ENCODE measurements around the gene SLX4.
"Not testable (repeated sequence)": the region's sequence is repeated elsewhere in the genome, so short reads cannot be mapped to it uniquely, and the experiment has no call there.

Gene SLX4

DNA sequence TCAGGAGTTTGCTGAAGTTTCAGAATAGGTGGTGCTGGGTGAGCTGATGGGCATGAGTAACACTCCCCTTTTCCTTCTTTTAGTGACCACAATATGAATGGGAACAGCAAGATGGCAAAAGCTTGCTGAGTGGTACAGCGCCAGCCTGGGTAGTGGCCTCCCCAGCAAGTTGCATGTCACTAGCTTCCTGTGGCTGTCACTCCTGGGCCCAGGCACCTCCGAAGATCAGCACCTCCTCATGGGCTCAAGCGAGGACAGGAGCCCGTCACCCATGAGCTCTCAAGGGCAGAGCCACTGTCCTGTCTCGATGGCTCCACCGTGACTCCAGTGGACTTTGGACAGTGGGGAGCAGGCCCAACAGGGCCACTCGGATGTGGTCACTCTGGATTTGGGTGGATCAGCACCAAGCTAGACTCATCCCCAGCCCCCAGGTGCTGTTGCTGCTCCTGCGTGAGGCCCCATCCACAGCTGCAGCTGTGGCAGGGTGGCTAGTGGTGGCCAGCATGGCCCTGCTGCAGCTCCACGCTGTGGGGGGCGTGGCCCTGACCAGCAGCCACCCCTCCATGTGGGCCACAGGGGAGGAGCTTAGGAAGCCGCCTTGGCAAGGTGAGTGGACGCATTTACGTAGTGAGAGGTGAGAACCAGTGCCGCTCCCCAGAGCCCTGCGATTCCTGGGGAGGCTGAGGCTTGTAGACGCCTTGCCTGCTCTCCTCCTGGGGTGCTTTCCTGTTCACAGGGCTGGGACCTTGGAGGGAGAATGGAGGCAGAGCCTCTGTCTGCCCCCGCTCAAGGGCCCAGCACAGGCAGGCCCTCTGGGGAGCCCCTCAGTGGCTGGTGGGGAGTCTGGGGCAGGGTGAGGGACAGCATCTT, 29.5 kb upstream of the SLX4 start:
- no peak for DNase-seq (ENCODE audit: low read depth)

DNA sequence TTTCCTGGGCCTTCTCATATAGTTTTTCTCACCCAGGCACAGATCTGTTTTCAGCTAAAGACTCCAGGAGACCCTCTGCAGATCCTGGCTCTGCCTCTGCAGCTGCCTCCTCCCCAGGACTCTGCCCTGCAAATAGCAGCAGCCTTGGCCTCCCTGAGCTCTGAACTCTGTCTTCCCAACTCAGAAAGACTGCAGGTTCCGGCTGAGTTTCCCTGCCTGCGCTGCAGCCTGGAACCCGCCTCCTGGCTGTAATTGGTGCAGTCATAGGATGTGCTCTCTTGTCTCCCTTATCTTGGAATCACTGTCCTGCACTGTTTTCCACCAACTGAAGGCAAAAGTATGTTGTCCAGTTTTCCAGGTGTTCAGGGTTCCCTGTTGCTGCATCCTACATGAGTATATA, 28.8 kb upstream of the SLX4 start:
- no peak for DNase-seq (ENCODE audit: low read depth)

DNA sequence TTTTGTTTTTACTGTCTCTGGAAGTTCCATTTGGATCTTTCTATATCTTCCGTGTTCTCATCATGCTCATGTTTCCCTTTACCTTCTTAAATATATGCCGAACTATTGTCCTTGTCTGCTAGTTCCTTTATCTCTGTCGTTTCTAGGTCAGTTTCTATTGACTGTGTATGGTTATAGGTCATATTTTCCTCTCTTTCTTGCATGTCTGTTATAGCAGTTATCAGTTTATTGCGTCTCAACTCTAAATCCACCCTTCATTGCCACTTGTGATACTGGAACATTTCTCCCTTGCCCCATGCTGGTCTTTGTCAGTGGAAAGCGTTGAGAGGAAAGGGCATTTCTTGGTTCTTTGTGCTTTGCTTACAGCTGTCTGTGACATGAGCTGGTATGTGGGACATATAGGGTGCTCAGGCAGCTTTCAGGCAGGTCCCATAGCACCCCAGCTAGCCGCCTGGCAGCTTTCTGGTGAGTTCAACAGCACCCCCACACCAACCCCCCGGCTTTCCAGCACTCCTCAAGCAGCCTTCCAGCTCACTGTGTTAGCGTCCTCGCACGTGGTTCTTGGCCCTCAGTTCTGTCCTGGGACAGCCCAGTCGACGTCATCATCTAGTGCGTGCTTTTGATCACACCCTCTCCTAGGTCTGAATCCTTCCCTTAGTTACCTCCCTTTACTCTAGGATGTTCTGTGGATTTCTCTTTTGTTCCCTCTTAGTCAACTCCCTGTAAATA, 27.7 kb upstream of the SLX4 start:
- DNase-seq (ENCODE audit: low read depth) = no peak

DNA sequence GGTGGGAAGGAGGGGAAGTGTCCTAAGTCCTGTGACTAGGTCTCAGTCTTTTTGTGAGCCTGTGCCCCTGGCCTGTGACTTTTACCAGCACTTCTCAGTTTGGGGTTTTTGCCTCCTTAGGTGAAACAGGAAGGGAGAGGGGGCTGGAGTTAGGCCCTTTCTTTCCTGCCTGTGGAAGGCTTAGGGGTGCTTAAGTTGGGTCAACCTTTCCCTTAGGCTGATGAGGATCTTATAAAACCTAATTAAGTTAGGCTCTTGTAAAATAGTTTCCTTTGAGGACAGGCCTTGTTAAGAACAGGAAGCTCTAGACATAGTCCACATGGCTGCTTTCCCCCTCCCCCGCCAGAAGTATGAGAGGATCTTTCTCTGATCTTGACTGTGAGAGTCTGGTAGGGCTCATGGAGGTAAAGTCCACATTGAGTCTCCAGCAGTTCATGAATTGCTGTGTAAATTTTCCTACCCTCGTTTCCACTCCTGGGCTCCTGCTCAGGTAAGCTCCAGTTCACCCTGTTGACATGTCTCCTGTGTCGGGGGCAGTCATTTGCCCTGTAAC, 26.0 kb upstream of the SLX4 start:
- no peak for DNase-seq (ENCODE audit: low read depth)

DNA sequence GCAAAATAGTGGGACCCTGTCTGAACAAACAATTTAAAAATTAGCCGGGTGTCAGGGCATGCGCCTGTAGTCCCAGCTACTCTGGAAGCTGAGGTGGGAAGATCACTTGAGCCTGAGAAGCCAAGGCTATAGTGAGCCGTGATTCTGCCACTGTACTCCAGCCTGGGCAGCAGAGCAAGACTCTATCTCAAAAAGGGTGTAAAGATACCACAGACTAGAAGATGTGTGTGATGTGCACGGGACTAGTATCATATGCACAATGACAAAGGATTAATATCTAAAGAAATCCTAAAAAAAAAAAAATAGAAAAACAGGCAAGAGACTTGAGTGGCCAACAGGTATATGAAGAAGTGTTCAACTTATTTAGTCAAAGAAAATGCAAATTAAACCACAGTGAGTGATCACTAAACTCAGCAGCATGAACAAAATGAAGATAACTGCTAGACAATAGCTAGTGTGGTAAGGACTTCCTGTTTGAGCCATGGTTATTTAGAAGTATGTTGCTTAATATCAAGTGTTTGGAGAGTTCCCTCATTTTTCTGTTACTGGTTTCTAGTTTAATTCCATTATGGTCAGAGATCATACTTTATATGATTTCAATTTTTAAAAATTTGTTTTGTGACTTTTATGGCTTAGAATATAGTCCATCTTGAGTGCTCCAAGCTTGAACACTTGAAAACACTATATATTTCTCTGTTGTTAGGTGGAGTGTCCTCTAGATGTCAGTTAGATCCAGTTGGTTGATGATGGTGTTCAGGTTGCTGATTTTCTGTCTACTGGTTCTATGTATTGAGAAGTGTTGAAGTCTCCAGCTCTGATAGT, 14.7 kb upstream of the SLX4 start:
- no peak for DNase-seq (ENCODE audit: low read depth)

DNA sequence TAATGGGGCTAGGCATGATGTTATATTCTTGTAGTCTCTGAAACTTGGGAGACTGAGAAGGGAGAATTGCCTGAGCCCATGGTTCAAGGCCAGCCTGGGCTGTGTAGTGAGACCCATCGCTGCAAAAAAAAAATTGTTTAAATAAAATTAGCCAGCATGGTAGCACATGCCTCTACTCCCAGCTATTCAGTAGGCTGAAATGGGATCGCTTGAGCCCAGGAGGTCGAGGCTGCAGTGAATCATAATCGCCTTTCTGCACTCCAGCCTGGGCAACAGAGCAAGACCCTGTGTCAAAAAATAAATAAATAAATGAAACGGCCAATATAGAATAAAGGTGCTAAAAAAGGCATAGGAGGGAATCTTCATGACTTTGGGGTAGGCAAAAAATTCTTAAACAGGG, 13.9 kb upstream of the SLX4 start:
- DNase-seq (ENCODE audit: low read depth) = no peak

DNA sequence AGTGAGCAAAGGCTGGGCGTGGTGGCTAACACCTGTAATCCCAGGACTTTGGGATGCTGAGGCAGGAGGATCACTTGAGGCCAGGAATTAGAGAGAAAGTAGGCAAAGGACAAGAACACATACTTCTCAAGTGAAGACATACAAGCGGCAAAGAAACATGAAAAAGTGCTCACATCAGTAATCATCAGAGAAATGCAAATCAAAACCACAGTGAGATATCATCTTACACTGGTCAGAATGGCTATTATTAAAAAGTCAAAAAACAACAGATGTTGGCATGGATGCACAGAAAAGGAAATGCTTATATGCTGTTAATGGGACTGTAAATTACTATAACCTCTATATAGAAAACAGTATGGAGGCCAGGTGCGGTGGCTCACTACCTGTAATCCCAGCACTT, 12.2 kb upstream of the SLX4 start:
- DNase-seq (ENCODE audit: low read depth) = no peak

DNA sequence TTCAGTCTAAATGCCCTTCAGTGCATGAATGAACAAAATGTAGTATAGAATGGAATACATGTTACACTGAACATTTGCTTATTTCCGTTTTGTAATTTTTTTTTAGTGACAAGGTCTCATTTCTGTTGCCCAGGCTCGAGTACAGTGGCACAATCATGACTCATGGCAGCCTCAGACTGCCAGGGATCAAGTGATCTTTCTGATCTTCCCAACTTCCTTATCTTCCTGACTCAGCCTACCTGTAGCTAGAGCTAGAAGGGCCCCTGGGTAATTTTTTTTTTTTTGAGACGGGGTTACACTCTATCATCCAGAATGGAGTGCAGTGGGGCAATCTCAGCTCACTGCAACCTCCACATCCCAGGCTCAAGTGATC, 7.3 kb upstream of the SLX4 start:
- no peak for DNase-seq (ENCODE audit: low read depth)

DNA sequence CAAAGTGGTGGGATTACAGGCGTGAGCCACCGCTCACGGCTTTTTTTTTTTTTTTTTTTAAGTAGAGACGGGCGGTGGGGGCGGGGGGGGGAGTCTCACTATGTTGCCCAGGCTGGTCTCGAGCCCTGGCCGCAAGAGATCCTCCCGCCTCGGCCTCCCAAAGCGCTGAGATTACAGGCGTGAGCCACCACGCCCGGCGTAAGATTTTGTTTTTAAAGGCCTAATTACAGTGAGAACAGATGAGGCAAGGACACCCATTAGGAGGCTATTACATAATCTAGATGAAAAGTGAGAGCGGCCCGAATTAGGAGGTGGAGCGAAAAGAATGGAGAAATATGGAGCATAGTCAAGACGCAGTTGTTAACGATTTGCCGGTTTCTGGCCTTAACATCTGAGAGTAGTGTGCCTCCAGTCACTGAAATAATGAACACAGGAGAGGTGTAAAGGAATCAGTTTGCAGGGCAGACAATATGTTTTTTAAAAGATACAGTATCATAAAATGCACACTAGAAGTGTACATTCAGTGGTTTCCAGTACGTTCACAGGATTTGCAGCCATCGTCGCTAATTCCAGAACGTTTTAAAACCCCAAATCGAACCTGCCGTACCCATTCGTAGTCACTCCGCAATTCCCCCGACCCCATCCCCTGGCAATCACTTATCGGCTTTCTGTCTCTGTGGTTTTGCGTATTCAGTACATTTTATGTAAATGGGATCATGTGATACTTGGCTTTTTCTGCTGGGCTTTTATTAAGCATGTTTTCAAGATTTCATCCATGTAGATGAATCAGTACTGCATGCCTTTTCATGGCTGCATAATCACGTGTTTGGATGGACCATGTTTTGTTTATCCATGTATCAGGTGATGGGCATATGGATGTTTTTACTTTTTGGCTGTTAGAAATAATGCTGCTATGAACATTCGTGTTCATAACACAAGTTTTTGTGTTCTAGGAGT, 1.4 kb upstream of the SLX4 start:
- no peak for DNase-seq (ENCODE audit: low read depth)

DNA sequence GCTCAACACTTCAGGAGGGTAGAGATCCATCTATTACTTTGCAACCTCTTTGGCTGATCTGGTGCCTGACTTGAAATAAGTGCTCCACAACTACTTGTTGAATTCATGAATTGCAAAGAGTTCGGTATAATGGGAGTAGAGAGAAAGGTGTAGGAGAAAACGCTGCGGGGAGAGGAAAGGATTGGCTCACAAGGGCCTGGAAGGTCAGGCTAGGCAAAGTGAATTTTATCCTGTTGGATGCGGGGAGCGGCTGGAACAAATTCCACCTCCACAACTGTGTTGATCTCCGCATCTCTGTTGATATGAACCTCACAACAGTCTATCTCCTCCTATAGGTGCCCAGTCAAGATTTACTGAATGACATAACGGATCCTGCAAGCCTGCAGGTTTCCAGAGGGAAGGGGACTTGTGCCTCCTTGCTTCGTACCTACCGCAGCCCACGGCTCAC, 684 bp downstream of the SLX4 start:
- no peak for DNase-seq (ENCODE audit: low read depth)

DNA sequence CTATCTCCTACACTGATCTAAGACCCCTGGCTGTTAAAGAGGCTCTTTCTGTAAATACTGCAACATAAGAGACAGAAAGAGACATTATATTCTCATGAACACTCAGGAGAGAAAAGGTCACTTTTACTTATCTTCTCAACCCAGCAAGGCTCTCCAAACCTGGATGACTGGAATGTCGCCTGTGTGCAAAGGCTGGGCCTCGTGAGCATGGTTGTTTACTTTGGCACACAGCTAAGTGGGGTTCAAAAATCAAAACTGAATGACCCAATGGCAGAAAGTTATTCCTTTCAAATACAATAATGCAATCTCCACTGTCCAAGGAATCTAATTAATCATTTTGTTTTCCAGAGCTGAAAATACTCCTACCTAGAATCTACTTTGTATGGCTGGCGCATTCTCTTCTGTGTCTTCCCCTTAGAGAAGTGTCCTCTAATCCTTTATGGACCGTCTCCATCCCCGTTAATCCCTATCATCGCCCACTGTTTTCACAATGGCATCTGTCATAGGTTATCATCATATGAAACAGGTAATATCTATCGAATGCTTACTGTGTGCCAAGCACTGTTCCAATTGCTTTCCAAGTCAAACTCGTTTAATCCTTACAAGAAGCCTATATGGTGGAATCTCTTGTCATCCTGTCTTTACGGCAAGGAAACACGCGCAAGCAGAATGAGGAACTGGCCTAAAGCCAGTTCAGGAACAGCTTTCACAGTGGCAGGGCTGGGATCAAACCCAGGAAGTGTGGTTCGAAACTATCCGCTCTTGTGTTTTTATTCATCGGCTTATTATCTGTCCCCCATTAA, 1.3 kb downstream of the SLX4 start:
- no peak for DNase-seq (ENCODE audit: low read depth)

DNA sequence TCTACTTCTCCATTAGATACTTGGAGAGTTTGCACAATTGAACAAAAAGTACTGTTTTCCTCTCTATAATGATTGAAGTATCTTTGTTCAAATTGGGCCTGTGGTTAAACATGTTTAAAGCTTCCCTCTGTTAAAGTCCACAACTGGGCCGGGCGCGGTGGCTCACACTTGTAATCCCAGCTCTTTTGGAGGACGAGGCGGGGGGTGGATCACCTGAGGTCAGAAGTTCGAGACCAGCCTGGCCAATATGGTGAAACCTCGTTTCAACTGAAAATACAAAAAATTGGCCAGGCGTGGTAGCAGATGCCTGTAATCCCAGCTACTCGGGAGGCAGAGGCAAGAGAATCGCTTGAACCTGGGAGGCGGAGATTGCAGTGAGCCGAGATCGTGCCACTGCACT, 2.4 kb downstream of the SLX4 start:
- DNase-seq (ENCODE audit: low read depth) = not testable (repeated sequence)

DNA sequence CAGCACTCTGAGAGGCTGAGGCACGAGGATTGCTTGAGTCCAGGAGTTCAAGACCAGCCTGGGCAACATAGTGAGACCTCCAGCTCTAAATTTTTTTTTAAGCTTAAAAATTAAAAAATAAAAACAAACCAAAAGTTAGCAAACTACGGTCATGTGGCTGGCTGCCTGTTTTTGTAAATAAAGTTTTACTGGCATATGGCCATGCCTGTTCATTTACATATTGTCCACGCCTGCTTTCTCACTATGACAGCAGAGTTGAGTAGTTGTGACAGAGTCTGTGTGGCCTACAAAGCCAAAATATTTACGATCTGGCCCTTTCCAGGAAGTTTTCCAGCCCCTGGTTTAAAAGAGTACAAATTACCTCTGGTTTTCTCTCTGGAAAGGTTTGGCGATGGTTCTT, 3.3 kb downstream of the SLX4 start:
- no peak for DNase-seq (ENCODE audit: low read depth)

DNA sequence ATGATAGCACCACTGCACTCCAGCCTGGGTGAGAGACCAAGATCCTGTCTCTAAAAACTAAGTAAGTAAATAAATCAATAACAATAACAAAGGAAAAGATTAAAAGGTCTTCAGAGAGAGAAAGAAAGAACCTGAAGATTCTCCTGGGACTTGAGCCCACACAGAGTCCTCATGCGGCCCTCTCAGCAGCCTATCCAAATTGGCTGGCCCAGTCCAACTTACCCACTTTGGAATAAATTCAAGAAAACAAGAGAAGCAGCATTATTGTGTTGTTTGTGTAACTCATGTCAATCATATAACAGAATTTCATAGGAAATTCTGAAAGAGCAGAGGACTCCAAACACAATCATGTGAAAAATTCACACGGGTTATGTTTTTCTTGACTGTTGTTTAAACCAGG, 3.8 kb downstream of the SLX4 start:
- DNase-seq (ENCODE audit: low read depth) = no peak

DNA sequence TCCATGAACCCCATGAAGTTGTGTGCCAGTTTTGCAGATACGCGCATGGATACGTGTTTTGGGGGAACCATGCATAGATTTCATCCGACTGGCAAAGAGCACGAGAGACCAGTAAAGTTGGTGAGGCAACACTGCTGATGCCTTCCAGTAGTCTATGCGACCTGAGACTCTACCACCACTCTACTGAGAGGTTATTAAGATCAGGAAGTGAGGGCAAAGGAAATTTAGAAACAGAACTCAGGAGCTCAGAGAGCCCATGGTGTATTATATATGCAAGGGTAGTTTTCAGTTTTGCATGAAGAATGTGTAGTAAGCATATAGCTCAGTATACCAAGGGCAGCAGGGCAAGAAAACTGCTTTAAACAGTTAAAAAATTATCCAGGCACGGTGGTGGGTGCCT, 4.2 kb downstream of the SLX4 start:
- no peak for DNase-seq (ENCODE audit: low read depth)

DNA sequence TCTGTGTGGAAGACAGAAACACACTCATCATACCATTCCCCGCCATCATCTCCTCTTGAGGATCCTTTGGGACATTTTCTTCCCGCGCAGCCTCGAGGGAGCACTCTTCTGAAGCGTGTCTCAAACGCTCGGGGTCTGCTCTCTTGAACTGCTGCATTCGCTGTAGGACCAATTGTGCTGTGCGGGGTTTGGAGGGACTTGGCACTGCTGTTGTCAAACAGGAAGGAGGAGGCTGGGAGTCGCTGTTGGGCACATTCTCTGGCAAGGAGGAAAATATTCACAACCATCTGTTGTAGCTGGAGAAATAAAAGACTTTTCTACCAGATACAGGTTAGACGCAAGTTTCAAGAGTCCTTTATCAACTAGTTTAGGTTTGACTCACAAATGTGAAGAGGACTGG, 5.0 kb downstream of the SLX4 start:
- no peak for DNase-seq (ENCODE audit: low read depth)

DNA sequence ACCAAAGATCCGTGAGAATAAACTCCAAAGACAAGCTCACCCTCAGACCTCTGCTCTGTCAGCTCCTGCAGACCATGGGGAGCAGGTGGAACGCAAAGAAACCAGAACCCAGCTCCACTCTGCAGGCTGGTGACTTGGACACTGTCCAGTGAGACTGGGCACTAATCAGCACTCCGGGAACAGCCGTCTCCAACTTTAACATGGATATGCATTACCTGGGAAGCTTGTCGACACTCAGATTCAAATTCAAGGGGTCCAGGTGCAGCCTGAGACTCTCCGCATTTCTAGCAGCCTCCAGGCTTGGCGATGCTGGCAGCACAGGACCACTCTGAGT, 9.1 kb downstream of the SLX4 start:
- no peak for DNase-seq (ENCODE audit: low read depth)

DNA sequence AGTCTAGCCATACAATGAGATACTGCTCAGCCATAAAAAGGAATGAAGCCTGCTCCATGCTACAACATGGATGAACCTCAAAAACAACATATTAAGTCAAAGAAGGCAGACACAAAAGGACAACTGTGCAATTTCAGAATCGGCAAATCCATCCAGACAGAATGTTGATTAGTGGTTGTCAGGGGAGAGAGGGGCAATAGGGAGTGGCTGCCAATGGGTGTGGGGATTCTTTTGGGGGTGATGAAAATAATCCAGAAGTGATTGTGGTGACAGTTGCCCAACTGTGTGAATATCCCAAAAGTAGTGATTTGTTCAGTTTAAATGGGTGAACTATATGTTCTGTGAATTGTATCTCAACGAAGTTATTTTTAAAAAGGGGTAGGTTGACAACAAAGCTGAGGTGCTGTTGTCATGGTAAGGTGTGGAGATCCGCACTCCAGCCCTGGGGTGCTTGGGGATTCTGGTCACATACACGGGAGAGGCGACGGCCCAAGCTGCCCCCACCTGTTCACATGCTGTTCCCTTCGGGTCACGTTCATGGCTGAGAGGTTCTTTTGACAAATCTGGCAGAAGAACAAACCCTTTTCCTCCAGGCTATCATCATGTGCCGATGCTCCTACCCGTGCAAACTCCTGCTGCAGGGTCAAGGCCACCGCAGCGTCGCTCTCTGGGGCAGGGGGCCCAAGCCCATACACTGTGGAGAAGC, 9.6 kb downstream of the SLX4 start:
- DNase-seq (ENCODE audit: low read depth) = no peak

DNA sequence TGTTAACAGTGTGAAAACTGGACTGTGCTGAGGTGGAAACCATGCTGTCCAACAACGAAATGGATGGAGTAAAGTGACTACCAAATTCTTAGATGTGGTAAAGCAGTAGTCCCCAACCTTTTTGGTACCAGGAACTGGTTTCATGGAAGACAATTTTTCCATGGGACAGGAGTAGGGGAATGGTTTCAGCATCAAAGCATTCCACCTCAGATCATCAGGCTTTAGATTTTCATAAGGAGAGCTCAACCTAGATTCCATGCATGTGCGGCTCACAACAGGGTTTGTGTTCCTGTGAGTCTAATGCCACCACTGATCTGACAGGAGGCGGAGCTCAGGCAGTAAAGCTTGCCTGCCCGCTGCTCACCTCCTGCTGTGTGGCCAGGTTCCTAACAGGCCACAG, 11.5 kb downstream of the SLX4 start:
- no peak for DNase-seq (ENCODE audit: low read depth)

DNA sequence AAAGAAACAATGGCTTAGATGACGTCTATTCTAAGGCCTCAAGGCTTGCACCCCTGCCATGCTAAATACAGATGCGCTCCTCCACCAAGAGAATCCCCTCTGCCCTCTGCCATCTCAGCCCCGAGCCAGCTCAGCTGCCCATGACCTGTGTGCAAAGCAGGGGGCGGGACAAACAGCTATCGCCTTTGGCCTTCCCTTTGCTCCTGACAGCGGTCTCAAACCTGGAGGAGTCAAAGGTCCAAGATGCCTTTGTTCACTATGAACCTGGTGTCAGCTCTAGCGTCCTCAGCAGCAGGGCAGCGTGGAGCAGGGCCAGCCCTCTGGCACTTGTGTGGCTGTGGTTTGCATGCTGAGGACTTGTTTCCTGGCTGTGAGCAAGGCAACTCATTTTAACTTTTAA, 12.3 kb downstream of the SLX4 start:
- DNase-seq (ENCODE audit: low read depth) = no peak
